NT2/D1 (cell line): ENCODE measurements around the gene CLDN1.
"Not testable (repeated sequence)": the region's sequence is repeated elsewhere in the genome, so short reads cannot be mapped to it uniquely, and the experiment has no call there.

ENCODE experiments used
- DNase-seq: peaks from one replicate; pipeline ENCODE4 v3.0.0-alpha.2; 2011; ENCODE audit warnings: low read depth, low spot score
- H3K27me3 ChIP-seq: 2 replicates; pipeline ENCODE4 v1.6.0; 2011; ENCODE audit warnings: mild to moderate bottlenecking; ENCODE audit not compliant: insufficient read length, insufficient read depth
- H3K36me3 ChIP-seq: 2 replicates; pipeline ENCODE4 v1.6.1; 2011; ENCODE audit warnings: mild to moderate bottlenecking, low read length, mixed read lengths; ENCODE audit not compliant: insufficient read depth, insufficient read length
- H3K4me1 ChIP-seq: 2 replicates; pipeline ENCODE4 v1.5.1; 2011; ENCODE audit not compliant: insufficient read depth, insufficient read length
- H3K4me3 ChIP-seq: 2 replicates; pipeline ENCODE4 v1.5.1; 2011; ENCODE audit warnings: low read depth; ENCODE audit not compliant: insufficient read length
- H3K9ac ChIP-seq: 2 replicates; pipeline ENCODE4 v1.6.0; 2011; ENCODE audit warnings: low read depth; ENCODE audit not compliant: insufficient read length
- H3K9me3 ChIP-seq: 2 replicates; pipeline ENCODE4 v1.5.1; 2011; ENCODE audit warnings: mild to moderate bottlenecking, low read length; ENCODE audit not compliant: insufficient read depth
- SUZ12 ChIP-seq: IDR thresholded peaks from 2 replicates; pipeline ENCODE4 v1.6.1; 2011; ENCODE audit not compliant: insufficient read length, insufficient read depth; ENCODE audit errors: extremely low read depth
- YY1 ChIP-seq: IDR thresholded peaks from 2 replicates; pipeline ENCODE4 v1.6.1; 2011; ENCODE audit not compliant: insufficient read length, insufficient read depth
- ZNF274 ChIP-seq: IDR thresholded peaks from 2 replicates; pipeline ENCODE4 v1.6.1; 2011; ENCODE audit warnings: mild to moderate bottlenecking, low read depth, low read length

The CLDN1 gene

DNA sequence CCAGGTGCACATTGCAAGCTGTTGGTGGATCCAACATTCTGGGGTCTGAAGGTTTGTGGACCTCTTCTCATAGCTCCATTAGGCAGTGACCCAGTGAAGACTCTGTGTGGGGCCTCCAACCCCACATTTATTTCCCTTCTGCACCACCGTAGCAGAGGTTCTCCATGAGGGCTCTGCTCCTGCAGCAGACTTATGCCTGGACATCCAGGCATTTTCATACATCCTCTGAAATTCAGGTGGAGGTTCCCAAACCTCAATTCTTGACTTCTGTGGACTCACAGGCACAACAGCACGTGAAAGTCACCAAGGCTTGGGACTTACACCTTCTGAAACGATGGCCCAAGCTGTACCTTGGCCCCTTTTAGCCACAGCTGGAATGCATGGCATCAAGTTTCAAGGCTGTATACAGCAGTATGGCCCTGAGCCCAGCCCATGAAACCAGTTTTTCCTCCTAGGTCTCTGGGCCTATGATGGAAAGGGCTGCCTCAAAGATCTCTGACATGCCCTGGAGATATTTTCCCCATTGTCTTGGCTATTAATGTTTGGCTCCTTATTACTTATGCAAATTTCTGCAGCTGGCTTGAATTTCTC, 30.2 kb downstream of the CLDN1 start:
- H3K27me3 ChIP-seq, result no peaks in the 10 kb centered on the region
- no peak overlapping the region for H3K9ac ChIP-seq
- no peaks in the 10 kb centered on the region for H3K36me3 ChIP-seq
- peaks cover 16% of the 10 kb centered on the region for H3K9me3 ChIP-seq
- no peak for DNase-seq
- H3K4me3 ChIP-seq, result no peak overlapping the region
- TF ChIP-seq SUZ12, result no peak
- TF ChIP-seq ZNF274, result no peak
- no peak for TF ChIP-seq YY1
- H3K4me1 ChIP-seq, result no peaks in the 10 kb centered on the region

GRCh38 chr3:190289989-190290388, 32.3 kb downstream of the CLDN1 start:
- DNase-seq, result no peak
- no peak overlapping the region for H3K4me3 ChIP-seq
- H3K4me1 ChIP-seq, result no peaks in the 10 kb centered on the region
- H3K27me3 ChIP-seq, result no peaks in the 10 kb centered on the region
- peaks cover 20% of the 10 kb centered on the region for H3K9me3 ChIP-seq
- no peak for TF ChIP-seq ZNF274
- H3K9ac ChIP-seq, result no peak overlapping the region
- H3K36me3 ChIP-seq, result no peaks in the 10 kb centered on the region

GRCh38 chr3:190288836-190289235, 33.4 kb downstream of the CLDN1 start:
- no peak for DNase-seq
- Histone ChIP-seq H3K36me3 (no peaks in the 10 kb centered on the region), H3K9ac (no peak overlapping the region), H3K9me3 (peaks cover 20% of the 10 kb centered on the region), H3K4me1 (no peaks in the 10 kb centered on the region), H3K27me3 (no peaks in the 10 kb centered on the region), H3K4me3 (no peak overlapping the region)
- no peak for TF ChIP-seq ZNF274
- no peak for TF ChIP-seq YY1
- no peak for TF ChIP-seq SUZ12

DNA sequence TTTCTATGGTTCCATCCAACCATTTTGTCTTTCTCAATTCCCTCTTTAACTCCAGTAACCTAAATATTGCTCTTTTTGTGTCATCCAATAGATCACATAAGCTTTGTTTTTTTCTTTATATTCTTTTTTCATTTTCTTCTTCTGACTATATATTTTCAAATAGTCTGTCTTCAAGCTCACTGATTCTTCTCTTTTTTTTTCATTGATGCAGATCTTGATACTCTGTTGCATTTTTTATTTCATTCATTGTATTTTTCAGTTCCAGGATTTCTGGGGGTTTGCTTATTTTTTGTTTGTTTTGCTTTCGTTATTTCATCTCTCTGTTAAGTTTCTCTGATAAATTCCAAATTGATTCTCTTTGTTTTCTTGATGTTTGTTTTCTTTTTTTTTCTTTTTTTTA, 36.2 kb downstream of the CLDN1 start:
- no peak for DNase-seq
- Histone ChIP-seq H3K27me3 (no peaks in the 10 kb centered on the region), H3K9ac (no peak overlapping the region), H3K9me3 (peaks cover 9% of the 10 kb centered on the region), H3K4me1 (no peaks in the 10 kb centered on the region), H3K36me3 (no peaks in the 10 kb centered on the region), H3K4me3 (no peak overlapping the region)
- TF ChIP-seq YY1 (no peak), ZNF274 (no peak), SUZ12 (no peak)

- no peak for TF ChIP-seq YY1
- TF ChIP-seq SUZ12, result no peak
- TF ChIP-seq ZNF274, result no peak
- no peak for DNase-seq
- Histone ChIP-seq H3K4me1 (no peaks in the 10 kb centered on the region), H3K36me3 (no peaks in the 10 kb centered on the region), H3K27me3 (no peaks in the 10 kb centered on the region), H3K9me3 (peaks cover 4% of the 10 kb centered on the region; the same call in 1 of the 2 replicates), H3K4me3 (no peak overlapping the region), H3K9ac (no peak overlapping the region)
These were observed 40.8 kb downstream of the CLDN1 start for GRCh38 chr3:190281308-190282051.

DNA sequence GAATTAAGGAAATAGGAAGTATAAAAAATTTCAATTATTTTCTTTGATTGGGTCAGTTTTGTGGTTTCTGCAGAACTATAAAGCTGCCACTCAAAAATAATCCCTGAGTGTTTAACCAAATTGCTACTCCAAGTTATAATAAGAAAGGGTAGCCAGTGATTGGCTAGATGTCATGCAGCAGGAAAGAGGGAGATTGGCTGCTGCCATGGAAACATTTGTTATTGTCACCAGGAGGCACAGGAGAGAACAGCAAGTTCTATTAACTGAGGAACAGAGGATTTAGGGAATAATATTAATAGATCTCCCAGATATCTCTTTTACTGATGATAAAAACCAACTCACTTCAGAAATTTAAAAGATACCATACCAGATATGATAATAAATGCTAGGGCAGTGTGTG, 42.6 kb downstream of the CLDN1 start:
- DNase-seq, result no peak
- Histone ChIP-seq H3K4me3 (no peak overlapping the region), H3K27me3 (no peaks in the 10 kb centered on the region), H3K9me3 (no peaks in the 10 kb centered on the region), H3K36me3 (no peaks in the 10 kb centered on the region), H3K4me1 (no peaks in the 10 kb centered on the region), H3K9ac (no peak overlapping the region)
- no peak for TF ChIP-seq ZNF274

- no peak overlapping the region for H3K4me3 ChIP-seq
- no peaks in the 10 kb centered on the region for H3K36me3 ChIP-seq
- no peak for DNase-seq
- no peak overlapping the region for H3K9ac ChIP-seq
- no peaks in the 10 kb centered on the region for H3K27me3 ChIP-seq
- H3K9me3 ChIP-seq, result no peaks in the 10 kb centered on the region
- TF ChIP-seq SUZ12, result no peak
- H3K4me1 ChIP-seq, result no peaks in the 10 kb centered on the region
These were observed 49.5 kb downstream of the CLDN1 start for GRCh38 chr3:190272747-190273146.

- H3K4me3 ChIP-seq, result no peak overlapping the region
- H3K4me1 ChIP-seq, result no peaks in the 10 kb centered on the region
- TF ChIP-seq YY1 (no peak), ZNF274 (no peak)
- H3K9ac ChIP-seq, result no peak overlapping the region
- no peaks in the 10 kb centered on the region for H3K9me3 ChIP-seq
- no peak for DNase-seq
- no peaks in the 10 kb centered on the region for H3K36me3 ChIP-seq
- no peaks in the 10 kb centered on the region for H3K27me3 ChIP-seq
These were observed 53.1 kb downstream of the CLDN1 start for GRCh38 chr3:190269101-190269500.

DNA sequence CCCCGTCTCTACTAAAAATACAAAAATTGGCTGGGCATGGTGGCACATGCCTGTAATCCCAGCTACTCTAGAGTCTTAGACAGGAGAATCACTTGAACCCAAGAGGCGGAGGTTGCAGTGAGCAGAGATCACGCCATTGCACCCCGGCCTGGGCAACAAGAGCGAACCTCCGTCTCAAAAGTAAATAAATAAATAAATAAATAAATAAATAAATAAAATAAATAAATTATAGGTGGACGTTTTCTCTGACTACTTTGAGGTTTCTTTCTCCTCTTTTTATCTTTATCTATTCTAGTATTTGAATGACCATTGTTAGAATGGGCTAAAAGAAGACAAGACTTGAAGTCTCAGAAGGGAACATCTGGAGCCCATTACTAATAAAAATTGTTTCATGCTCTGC, 54.8 kb downstream of the CLDN1 start:
- not testable (repeated sequence) for H3K4me1 ChIP-seq, H3K27me3 ChIP-seq, H3K4me3 ChIP-seq, H3K36me3 ChIP-seq, H3K9ac ChIP-seq, DNase-seq, H3K9me3 ChIP-seq
